Measurements from ENCODE around the gene PROZ.
"Not testable (repeated sequence)": the region's sequence is repeated elsewhere in the genome, so short reads cannot be mapped to it uniquely, and the experiment has no call there.

Gene PROZ, protein sequence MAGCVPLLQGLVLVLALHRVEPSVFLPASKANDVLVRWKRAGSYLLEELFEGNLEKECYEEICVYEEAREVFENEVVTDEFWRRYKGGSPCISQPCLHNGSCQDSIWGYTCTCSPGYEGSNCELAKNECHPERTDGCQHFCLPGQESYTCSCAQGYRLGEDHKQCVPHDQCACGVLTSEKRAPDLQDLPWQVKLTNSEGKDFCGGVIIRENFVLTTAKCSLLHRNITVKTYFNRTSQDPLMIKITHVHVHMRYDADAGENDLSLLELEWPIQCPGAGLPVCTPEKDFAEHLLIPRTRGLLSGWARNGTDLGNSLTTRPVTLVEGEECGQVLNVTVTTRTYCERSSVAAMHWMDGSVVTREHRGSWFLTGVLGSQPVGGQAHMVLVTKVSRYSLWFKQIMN

DNA sequence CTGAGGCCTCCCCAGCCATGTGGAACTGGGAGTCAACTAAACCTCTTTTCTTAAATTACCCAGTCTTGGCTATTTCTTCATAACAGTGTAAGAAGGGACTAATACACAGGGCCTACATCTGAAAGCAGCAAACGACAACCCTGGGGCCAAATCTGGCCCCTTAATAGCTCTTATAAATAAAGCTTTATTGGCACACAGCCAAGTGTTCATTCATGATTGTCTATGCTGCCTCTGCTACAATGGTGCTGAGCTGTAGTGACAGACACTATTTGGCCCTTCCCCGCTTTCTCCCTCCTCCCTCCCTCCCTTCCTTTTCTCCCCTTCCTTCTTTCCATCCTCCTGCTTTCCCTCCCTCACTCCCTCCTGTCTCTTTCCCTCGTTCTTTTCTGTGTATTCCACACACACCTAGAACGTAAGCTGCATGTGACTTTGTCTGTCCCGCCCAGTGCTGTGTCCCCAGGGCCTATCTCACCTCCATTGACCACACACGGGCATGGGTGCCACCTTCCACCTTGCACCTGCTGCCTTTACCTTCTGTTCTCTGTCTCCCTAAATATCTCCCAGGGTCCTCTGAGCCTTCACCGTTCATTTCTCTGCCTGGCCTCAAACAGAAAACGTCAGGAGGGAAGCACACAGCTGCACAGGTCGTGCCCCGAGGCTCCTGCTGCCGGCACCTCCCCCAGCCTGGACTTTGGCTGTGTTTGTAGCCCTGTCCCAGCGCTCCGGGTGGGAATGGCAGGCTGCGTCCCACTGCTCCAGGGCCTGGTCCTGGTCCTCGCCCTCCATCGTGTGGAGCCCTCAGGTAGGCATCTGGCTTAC, at the start of gene PROZ:
TSS of gene PROZ (plus strand) at position 720 of the 819 bp plus-strand sequence. CDS start at position 733, 13 bp downstream.
- H3K27me3 Mint-ChIP-seq, result no peaks in the 10 kb centered on the region
- peaks cover 22% of the 10 kb centered on the region for H3K4me1 Mint-ChIP-seq (ENCODE audit: low read depth)
- no peak within 1 kb of the TSS for H3K27ac Mint-ChIP-seq
- H3K36me3 Mint-ChIP-seq, result peaks cover 3% of the 10 kb centered on the region
- H3K9me3 Mint-ChIP-seq (ENCODE audit: low read depth), result peaks cover 7% of the 10 kb centered on the region
- H3K4me3 Mint-ChIP-seq, result no peak within 1 kb of the TSS

DNA sequence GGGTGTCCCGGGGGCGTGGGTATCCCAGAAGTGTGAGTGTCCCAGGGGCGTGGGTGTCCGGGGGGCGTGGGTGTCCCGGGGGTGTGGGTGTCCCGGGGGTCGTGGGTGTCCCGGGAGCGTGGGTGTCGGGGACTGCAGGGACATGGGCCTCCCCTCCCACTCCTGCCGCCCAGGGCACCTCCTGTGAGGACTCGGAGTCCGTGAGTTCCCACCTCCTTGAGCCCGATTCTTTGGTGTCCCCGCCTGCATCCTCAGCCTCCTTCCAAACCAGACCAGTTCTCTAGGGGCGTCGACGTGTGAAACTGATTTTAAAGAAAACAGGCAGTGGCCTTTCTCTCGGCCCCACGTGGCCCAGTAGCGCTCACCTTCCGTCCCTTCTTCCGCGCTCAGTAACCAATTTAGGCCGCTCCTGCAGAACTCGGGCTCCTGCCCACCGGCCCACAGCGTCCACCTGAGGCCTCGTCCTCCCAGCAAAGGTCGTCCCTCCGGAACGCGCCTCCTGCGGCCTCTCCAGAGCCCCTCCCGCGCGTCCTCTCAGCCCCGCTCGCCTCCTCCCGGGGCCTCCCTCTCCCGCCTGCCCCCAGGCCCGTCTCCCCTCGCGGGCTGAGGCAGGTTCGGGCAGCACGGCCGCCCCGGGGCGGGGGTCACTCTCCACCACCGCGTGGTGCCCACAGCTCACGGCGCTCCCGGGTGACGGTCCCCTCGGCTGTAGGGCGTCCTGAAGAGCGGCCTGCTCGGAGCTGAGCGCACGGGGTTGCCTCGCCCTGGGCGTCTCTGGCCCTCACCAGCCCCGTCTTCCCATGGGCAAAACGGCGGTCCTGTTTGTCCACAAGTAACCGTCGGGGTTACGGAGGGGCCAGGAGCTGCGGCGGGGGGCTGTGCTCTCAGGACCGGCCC, 49.0 kb upstream of the PROZ start:
- Mint-ChIP-seq H3K36me3 (no peaks in the 10 kb centered on the region), H3K4me1 (ENCODE audit: low read depth) (peaks cover 3% of the 10 kb centered on the region), H3K27ac (peak overlapping the region; percentile 34), H3K27me3 (no peaks in the 10 kb centered on the region), H3K4me3 (peak overlapping the region; percentile 35), H3K9me3 (ENCODE audit: low read depth) (no peaks in the 10 kb centered on the region)

DNA sequence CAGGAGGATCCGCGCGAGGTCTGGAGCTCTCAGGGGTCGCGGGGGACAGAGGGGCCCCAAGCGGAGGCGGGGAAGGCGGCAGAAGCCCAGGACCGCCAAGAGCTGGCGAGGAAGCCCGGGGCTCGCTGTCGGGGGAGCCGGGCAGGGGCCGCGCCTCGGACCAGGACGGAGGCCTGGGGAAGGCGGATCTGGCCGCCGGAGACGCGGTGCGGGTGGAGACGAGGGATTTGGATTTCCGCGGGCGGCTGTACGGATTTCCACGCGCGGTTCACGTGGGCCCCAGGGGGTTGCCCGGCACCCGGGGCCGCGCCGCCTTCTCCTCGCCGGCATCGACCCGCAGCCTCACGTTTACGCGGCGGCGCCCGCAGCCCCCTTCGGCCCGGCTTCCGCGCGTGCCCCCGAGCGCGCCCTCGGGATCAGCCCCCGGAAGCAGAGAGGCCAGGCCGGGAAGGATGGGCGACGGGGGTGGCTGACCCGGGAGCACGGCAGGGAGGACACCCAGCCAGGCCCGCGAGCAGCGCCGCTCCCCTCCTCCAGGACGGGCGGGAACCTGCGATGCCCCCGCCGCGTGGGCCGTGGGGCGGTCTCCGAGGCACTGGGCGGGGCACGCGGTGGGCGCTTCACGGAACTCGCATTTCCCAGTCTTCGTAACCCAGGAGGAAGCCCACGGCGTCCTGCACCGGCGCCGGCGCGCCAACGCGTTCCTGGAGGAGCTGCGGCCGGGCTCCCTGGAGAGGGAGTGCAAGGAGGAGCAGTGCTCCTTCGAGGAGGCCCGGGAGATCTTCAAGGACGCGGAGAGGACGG, 48.2 kb upstream of the PROZ start:
- no peaks in the 10 kb centered on the region for H3K9me3 Mint-ChIP-seq (ENCODE audit: low read depth)
- H3K36me3 Mint-ChIP-seq, result no peaks in the 10 kb centered on the region
- H3K27ac Mint-ChIP-seq, result no peak overlapping the region
- H3K4me3 Mint-ChIP-seq, result peak overlapping the region; percentile 13
- H3K27me3 Mint-ChIP-seq, result no peaks in the 10 kb centered on the region
- peaks cover 3% of the 10 kb centered on the region for H3K4me1 Mint-ChIP-seq (ENCODE audit: low read depth)

DNA sequence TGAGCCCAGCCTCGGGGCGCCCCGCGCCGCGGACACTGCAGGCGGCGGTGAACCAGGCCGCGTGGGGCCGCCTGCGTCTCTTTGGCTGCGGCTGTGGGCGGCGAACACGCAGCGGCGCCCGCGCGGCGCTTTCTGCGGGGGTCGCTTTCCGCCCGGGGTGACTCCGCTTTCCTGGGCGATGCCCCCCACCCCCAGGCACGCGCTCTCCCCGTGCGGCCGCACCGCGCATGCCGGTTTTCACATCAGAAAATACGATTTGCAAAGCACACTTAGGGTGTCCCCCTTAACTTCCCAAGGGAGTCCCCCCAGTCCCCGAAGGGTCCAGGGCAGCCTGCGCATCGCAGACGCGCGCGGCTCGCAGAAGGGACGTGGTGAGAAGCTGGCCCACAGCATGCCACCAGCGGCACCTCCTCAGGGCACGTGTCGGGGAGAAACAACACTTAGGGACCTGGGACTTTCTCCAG, 47.6 kb upstream of the PROZ start:
- Mint-ChIP-seq H3K9me3 (ENCODE audit: low read depth) (no peaks in the 10 kb centered on the region), H3K4me3 (peak overlapping the region; percentile 59), H3K36me3 (no peaks in the 10 kb centered on the region), H3K27me3 (no peaks in the 10 kb centered on the region), H3K4me1 (ENCODE audit: low read depth) (peaks cover 3% of the 10 kb centered on the region), H3K27ac (peak overlapping the region; percentile 66)

DNA sequence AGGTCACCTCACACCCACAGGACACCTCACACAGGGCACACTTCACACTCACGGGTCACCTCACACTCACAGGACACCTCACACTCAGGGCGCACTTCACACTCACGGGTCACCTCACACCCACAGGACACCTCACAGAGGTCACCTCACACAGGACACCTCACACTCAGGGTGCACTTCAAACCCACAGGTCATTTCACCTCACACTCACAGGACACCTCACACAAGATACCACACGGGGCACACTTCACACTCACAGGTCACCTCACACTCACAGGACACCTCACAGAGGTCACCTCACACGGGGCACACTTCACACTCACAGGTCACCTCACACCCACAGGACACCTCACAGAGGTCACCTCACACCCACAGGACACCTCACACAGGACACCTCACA, 46.6 kb upstream of the PROZ start:
- not testable (repeated sequence) for H3K9me3 Mint-ChIP-seq (ENCODE audit: low read depth); H3K36me3 Mint-ChIP-seq; H3K4me3 Mint-ChIP-seq; H3K27ac Mint-ChIP-seq; H3K4me1 Mint-ChIP-seq (ENCODE audit: low read depth); H3K27me3 Mint-ChIP-seq

DNA sequence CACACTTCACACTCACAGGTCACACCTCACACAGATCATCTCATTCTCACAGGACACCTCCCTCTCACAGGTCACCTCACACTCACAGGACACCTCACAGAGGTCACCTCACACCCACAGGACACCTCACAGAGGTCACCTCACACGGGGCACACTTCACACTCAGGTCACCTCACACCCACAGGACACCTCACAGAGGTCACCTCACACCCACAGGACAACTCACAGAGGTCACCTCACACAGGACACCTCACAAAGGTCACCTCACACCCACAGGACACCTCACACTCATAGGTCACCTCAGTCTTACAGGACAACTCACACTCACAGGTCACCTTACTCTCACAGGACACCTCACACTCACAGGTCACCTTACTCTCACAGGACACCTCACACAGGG, 46.0 kb upstream of the PROZ start:
- not testable (repeated sequence) for H3K27ac Mint-ChIP-seq; H3K4me3 Mint-ChIP-seq; H3K36me3 Mint-ChIP-seq; H3K4me1 Mint-ChIP-seq (ENCODE audit: low read depth); H3K27me3 Mint-ChIP-seq; H3K9me3 Mint-ChIP-seq (ENCODE audit: low read depth)

DNA sequence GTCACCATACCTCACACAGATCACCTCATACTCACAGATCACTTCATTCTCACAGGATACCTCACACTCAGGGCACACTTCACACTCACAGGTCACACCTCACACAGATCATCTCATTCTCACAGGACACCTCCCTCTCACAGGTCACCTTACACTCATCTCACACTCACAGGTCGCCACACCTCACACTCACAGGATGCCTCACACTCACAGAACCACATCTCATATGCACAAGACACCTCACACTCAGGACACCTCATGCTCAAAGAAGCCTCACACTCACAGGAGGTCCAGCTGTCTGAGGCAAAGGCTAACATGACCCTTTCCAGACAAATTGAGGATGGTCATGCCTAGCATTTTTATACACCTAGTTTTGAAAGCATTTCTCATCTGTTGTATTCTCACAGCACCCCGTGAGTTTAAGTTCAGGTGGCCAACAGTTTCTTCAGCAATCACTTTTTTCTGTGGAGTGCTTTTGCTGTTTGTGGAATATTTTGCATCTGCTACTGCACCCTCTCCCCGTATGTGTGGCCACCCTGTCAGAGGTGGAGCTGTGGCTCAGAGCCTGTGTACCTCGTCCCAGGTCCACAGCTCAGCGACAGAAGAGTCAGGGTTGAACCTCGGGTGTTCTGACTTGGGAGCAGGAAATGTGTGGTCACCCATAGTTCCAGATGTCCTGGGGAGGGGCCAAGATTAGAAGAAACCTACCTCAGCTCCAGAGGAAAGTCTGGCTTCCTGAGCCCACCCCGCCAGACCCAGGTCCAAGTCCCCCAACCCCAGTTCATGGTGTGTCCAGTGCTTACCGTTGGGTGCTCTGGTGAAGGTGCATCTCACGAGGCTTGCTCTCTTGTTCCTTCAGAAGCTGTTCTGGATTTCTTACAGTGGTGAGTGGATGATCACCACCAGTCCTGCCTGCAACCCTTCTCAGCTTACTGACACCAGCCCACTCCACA, 45.3 kb upstream of the PROZ start:
- H3K27ac Mint-ChIP-seq, result no peak overlapping the region
- no peaks in the 10 kb centered on the region for H3K36me3 Mint-ChIP-seq
- H3K4me3 Mint-ChIP-seq, result no peak overlapping the region
- H3K4me1 Mint-ChIP-seq (ENCODE audit: low read depth), result peaks cover 3% of the 10 kb centered on the region
- no peaks in the 10 kb centered on the region for H3K9me3 Mint-ChIP-seq (ENCODE audit: low read depth)
- no peaks in the 10 kb centered on the region for H3K27me3 Mint-ChIP-seq

DNA sequence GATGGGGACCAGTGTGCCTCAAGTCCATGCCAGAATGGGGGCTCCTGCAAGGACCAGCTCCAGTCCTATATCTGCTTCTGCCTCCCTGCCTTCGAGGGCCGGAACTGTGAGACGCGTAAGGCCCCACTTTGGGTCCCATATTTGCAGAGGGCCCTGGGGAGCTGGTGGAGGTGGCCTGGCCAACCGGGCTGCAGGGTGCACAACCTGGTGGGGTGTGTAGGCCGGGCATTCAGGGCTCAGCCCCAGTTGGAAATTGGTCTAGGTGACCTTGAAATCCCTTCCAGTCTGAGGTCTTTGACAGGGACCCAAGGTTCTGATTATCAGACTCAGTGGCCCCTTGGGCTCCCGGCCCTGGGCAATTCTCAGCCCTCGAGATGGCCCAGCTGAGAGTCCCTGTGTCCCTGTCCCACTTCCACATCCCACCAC, 44.6 kb upstream of the PROZ start:
- Mint-ChIP-seq H3K27me3 (no peaks in the 10 kb centered on the region), H3K4me3 (no peak overlapping the region), H3K27ac (no peak overlapping the region), H3K36me3 (no peaks in the 10 kb centered on the region), H3K4me1 (ENCODE audit: low read depth) (peaks cover 3% of the 10 kb centered on the region), H3K9me3 (ENCODE audit: low read depth) (no peaks in the 10 kb centered on the region)

DNA sequence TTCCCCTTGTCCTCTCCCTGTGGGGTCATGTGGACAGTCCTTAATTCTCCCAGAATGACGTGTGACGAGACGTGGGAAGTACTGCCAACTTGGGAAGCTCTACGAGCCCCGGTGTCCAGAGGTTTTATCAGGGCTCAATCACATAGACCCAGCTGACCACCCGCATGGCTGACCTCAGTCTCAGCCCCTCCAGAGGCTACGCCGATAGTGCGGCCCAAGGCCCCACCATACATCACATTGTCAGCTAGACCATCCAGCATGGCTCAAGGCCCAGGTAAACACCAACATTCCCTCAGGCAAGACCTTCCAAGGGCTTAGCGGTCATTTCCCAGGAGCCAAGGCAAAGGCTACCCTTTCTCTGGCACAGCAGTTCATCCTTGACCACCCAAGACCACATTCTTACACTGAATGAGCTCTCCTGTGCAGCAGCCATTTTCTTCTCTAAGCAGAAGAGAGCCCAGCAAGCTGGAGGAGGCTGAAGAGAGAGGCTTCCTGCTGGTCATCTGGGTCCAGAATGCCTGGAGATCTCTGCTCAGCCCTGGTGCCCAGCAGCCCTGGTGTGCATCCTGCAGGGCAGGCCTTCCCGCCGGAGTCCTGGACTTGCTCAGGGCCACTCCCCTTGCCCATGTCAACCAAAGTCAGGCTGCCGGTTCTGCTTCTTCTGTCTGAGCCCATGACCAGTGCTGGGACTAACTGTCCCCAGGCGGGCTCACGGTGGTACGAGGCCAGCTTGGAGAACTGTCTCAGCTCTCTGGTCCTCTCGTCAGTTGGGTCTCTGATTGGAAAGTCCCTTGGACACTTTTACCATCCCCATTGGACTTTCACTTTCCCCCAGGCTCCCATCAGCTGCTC, 43.7 kb upstream of the PROZ start:
- Mint-ChIP-seq H3K27ac (no peak overlapping the region), H3K36me3 (no peaks in the 10 kb centered on the region), H3K4me1 (ENCODE audit: low read depth) (peaks cover 3% of the 10 kb centered on the region), H3K27me3 (no peaks in the 10 kb centered on the region), H3K9me3 (ENCODE audit: low read depth) (no peaks in the 10 kb centered on the region), H3K4me3 (no peak overlapping the region)

DNA sequence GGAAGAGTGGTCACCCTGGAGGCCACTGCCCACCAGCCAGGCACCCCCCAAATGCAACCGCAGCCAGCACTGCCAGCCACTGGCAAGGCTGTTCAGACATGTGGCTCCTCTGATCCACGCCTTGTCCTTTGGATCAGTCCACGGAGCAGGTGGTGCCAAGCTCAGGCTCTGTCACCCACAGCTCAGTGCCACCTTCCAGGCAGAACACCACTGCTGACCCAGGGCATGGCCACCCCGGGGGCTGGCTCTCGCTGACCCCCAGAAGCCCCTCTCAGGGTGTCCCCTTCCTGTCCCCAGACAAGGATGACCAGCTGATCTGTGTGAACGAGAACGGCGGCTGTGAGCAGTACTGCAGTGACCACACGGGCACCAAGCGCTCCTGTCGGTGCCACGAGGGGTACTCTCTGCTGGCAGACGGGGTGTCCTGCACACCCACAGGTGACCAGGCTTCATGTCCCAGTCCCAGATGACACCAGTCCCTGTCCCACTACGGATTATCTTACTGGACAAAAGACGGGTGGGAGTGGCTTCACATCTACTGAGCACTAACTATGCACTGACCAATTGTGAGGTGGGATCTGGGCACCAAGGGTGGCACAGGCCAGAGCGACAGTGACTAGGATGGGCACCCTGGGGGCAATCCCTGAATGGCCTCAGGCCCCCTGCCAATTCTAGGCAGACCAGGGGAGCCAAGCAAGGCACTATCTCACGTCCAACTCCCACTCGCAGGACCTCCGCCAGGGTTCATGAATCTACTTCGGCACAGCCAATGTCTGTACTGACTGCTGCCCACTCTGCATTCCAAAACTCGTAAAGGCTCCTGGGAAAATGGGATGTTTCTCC, 42.9 kb upstream of the PROZ start:
- peaks cover 3% of the 10 kb centered on the region for H3K4me1 Mint-ChIP-seq (ENCODE audit: low read depth)
- no peaks in the 10 kb centered on the region for H3K9me3 Mint-ChIP-seq (ENCODE audit: low read depth)
- no peaks in the 10 kb centered on the region for H3K27me3 Mint-ChIP-seq
- no peaks in the 10 kb centered on the region for H3K36me3 Mint-ChIP-seq
- H3K4me3 Mint-ChIP-seq, result no peak overlapping the region
- H3K27ac Mint-ChIP-seq, result no peak overlapping the region

DNA sequence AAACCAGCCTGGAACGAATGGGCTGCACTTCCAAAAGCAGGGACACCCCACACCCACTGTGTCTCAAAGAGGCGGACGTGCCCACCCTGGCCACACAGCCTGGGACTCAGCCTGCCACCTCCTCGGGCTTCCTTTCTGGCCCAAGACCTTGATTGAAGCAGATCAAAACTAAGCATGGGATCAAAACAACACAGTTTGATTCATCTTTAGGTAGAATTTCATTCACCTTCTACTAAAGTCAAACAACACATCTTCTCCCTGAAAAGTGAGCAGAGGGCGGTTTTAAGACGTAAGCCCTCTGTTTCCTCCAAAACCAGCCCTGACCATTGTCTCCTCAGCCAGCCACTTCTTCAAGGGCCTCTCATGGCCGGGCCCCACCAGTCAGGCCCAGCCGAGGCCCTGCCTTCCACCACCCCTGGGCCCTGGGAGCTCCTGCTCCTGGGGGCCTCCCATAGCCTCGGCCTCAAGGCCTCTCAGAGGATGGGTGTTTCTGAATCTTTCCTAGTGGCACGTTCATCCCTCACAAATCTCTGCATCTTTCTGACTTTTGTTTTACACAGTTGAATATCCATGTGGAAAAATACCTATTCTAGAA, 42.1 kb upstream of the PROZ start:
- Mint-ChIP-seq H3K4me3 (no peak overlapping the region), H3K4me1 (ENCODE audit: low read depth) (no peaks in the 10 kb centered on the region), H3K9me3 (ENCODE audit: low read depth) (no peaks in the 10 kb centered on the region), H3K36me3 (no peaks in the 10 kb centered on the region), H3K27ac (no peak overlapping the region), H3K27me3 (no peaks in the 10 kb centered on the region)

DNA sequence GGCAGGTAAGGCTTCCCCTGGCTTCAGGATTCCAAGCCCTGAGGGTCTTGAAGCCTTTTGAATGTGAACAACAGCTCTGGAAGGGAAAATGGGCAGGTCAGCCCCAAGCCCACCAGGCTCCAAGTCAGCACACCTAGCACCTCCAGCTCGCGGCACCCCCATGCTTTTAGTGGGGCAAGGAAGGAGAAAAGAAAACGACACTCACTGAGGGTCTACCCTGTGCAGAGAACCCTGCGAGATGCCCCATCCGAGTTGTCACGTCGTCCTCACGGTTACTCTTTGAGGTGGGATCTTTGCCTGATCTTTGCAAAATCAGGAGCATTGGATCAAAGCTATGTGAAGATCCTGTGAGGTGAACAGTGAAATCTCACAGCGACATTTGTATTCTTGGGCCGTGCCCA, 41.6 kb upstream of the PROZ start:
- no peak overlapping the region for H3K4me3 Mint-ChIP-seq
- H3K4me1 Mint-ChIP-seq (ENCODE audit: low read depth), result no peaks in the 10 kb centered on the region
- no peaks in the 10 kb centered on the region for H3K9me3 Mint-ChIP-seq (ENCODE audit: low read depth)
- no peak overlapping the region for H3K27ac Mint-ChIP-seq
- no peaks in the 10 kb centered on the region for H3K27me3 Mint-ChIP-seq
- no peaks in the 10 kb centered on the region for H3K36me3 Mint-ChIP-seq
